ENCODE data around the gene SPRED1.
"Not testable (repeated sequence)": the region's sequence is repeated elsewhere in the genome, so short reads cannot be mapped to it uniquely, and the experiment has no call there.

The SPRED1 gene

GRCh38 chr15:38237021-38237420 lies 15.6 kb upstream of the SPRED1 start:
- not testable (repeated sequence) for DNase-seq

DNA sequence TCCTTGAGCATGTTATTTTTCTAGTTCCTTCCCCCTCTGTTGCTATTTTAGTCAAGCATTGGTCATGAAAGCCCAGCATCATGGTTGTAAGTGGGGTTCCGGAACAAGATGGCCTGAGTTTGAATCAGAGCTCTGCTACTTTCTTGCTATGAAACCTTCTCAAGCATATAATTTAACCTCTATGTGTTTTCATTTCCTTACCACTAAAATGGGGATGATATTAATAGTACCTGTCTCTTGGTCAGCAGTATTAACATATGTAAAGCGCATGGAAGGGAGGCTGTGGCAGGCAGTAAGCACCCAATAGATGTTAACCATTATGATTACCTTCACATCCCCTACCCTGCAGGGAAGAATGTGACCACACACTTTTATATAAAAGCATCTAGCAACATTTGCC lies 14.3 kb upstream of the SPRED1 start:
- no peak for DNase-seq

GRCh38 chr15:38242055-38242454 lies 10.6 kb upstream of the SPRED1 start:
- DNase-seq = no peak

DNA sequence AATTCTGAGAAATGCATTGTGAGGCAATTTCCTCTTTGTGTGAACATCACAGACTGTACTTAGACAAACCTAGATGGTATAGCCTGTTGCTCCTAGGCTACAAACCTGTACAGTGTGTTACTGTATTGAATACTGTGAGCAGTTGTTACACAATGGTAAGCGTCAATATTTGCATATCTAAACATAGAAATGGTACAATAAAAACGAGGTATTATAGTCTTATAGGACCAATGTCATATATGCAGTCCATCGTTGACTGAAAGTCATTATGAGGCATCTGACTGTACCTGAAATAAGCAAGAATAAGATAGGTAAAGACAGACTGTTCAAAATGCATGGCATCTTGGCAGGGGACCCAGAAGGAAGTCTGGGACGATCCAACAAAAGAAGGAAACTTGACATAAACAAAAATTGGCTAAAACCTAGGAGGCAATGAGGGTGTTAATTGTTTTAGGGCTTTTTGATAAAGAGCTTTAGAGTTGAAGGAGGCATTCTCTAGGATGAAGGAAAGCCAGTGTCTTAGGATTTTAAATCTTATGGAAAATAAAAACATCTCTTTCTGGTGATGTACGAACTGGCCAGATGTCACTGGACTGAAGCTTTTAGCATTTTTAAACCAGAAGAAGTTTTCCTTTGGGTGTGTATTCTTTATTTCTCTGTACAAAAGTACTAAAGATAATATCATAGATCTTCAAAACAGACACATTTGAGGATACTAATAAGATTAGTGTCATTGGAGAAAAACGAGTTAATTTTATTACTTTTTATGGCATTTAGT lies 9.2 kb upstream of the SPRED1 start:
- DNase-seq = no peak

DNA sequence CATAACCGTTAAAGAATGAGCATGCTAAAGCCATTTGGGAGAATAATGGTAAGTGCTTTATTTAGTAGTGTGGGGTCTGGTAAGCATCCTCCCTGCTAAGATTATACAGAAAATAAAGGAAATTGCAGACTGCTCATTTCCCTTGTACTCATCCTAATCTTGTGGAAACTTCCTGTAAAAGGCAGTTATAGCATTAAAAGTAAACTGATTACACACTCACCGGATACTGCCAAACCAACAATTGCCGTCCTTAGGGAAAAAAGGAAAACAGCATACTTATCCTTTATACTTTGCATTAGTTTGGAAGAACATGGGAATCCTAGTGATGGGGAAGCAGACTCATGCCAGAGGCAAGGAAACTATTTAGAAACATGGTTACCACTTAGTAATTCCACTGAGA lies 5.3 kb upstream of the SPRED1 start:
- no peak for DNase-seq

DNA sequence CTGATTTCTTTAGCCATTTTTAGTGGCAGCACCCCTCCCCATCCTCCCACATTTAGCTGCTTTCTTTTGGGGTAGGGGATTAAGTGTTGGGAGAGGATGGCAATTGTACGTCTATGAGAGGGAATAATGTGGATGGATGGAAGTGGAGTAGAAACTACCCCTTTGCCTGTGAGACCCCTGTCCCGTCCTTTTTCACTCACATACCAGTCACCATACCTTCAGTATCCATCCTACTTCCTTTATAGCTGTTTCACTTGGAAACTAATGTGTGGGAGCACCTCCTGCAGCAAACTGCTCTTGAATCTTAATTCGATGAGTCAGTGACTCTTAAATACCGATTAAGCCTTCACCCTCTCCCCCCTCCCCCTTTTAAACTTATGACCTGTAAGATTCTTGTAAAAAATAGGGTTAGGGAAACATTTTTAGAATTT lies 730 bp downstream of the SPRED1 start:
- DNase-seq = no peak

DNA sequence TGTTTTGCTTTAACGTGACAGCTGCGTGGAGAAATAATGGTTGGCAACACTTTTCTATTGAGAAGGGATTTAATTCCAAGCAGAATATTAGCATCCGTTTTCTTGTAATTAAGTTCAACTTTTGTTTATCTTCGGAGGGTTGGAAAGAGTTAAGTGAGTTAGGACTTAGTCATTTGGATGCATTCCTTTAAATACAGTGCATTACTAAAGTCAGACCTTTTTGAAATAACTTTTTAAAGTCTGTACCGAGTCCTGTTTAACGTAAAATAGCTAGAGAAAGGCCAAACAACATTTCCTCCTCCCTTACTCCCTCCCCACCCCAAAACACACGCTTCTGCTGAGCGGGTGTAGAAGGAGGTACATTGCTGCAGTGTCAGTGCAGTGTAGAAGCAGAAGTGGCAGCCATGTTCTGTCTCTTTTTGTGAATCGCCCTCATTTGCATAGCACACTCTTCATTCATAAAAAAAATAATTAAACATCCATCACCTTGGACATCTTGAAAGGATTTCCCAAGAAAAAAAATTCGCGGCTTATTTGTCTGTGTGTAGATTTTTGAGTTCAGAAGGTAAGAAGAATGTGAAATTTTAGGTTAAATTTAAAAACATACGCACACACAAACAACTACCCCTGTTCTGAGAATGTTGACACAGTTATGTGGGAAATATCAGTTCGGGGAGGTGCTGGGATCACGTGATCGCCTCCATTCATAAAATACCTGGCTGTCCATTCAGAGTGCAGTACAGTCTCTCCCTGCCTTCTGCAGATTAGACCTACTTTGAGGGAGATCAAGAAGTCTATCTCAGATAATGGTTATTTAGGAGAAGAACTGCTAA lies 1.6 kb downstream of the SPRED1 start:
- DNase-seq = peak; percentile 51 to 58

- DNase-seq = no peak
Observed at GRCh38 chr15:38255690-38256089, 3.1 kb downstream of the SPRED1 start.

- no peak for DNase-seq
Observed at GRCh38 chr15:38257676-38258075, 5.0 kb downstream of the SPRED1 start.

GRCh38 chr15:38259134-38259533 lies 6.5 kb downstream of the SPRED1 start:
- DNase-seq = no peak

- no peak for DNase-seq
Observed at GRCh38 chr15:38260077-38260476, 7.4 kb downstream of the SPRED1 start.

- no peak for DNase-seq
Observed at GRCh38 chr15:38263251-38263650, 10.6 kb downstream of the SPRED1 start.

GRCh38 chr15:38263996-38264395 lies 11.4 kb downstream of the SPRED1 start:
- DNase-seq = no peak

GRCh38 chr15:38266247-38266986 lies 13.8 kb downstream of the SPRED1 start:
- peak in 1 of 2 experiments; percentile 13 for DNase-seq

GRCh38 chr15:38267421-38268022 lies 14.9 kb downstream of the SPRED1 start:
- DNase-seq = no peak

GRCh38 chr15:38271144-38271543 lies 18.5 kb downstream of the SPRED1 start:
- DNase-seq = no peak

DNA sequence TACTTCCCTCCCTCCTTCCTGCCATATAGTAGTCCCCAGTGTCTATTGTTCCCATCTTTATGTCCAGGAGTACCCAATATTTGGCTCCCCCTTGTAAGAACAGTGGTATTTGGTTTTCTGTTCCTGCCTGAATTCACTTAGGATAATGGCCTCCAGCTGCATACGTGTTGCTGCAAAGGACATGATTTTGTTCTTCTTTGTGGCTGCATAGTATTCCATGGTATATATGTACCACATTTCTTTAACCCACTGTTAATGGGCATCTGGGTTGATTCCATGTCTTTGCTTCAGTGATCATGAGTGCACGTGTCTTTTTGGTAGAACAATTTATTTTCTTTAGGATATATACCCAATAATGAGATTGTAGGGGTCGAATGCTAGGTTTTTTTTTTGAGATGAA lies 19.3 kb downstream of the SPRED1 start:
- DNase-seq = no peak

- not testable (repeated sequence) for DNase-seq
Observed at GRCh38 chr15:38272431-38272830, 19.8 kb downstream of the SPRED1 start.

GRCh38 chr15:38274135-38274534 lies 21.5 kb downstream of the SPRED1 start:
- DNase-seq = no peak

DNA sequence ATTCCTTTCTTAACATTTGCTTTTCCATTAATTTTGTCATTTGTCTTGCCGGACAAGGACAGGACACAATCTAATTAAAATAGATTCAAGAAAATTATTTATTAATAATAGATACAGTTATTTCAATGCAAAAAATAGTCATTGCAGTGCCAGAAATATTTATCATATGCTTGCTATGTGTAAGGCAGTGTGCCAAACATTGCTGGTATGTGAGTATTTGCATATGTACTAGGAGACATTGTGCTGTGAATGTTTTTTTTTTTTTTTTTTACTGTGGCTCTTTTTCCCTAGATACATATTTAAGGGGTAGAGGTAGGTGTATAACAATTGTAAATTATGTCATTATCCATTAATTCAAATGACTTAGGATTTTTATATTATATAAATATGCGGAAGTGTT lies 23.3 kb downstream of the SPRED1 start:
- DNase-seq = peak in 1 of 2 experiments; percentile 6

DNA sequence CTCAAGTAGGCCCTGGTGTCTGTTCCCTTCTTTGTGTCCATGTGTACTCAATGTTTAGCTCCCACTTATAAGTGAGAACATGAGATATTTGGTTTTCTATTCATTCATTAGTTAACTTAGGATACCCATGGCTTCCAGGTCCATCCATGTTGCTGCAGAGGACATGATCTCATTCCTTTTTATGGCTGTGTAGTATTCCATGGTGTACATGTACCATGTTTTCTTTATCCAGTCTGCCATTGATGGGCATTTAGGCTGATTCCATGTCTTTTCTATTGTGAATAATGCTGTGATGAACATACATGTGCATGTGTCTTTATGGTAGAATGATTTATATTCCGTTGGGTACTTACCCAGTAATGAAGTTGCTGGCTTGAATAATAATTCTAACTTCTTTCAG lies 24.6 kb downstream of the SPRED1 start:
- not testable (repeated sequence) for DNase-seq

GRCh38 chr15:38281031-38281430 lies 28.4 kb downstream of the SPRED1 start:
- DNase-seq = no peak

DNA sequence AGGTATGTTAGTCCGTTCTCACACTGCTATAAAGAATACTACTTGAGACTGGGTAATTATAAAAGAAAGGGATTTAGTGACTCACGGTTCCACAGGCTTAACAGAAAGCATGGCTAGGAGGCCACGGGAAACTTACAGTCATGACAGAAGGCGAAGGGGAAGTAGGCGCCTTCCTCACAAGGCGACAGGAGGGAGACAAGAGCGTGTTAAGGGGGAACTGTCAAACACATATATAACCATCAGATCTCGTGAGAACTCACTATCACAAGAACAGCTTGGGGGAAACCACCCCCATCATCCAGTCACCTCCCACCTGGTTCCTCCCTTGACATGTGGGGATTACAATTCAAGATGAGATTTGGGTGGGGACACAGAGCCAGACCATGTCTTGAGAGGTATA lies 30.4 kb downstream of the SPRED1 start:
- DNase-seq = no peak

Data from NCI-H446 (cell line).